Cardiac fibroblast (primary cell): ENCODE measurements around the gene PITPNB.

Source experiments
- DNase-seq, 2 donors: peaks; one replicate each; pipeline versions ENCODE4 v3.0.0 to v3.0.0-alpha.2; 2010; ENCODE audit warnings: low read depth in 2 of 2
- H3K4me3 ChIP-seq, 2 donors: replicated peaks in 1 of 2; 1 replicate in 1 of 2; 2 replicates in 1 of 2; pipeline ENCODE4 v1.5.1; 2011; ENCODE audit warnings: low read depth in 2 of 2, low read length in 2 of 2, mild to moderate bottlenecking in 2 of 2, moderate library complexity in 1 of 2
- CTCF ChIP-seq: IDR thresholded peaks from one replicate; pipeline ENCODE4 v1.5.1; 2011; ENCODE audit warnings: low read depth, mild to moderate bottlenecking, low read length, inconsistent platforms

Gene PITPNB

DNA sequence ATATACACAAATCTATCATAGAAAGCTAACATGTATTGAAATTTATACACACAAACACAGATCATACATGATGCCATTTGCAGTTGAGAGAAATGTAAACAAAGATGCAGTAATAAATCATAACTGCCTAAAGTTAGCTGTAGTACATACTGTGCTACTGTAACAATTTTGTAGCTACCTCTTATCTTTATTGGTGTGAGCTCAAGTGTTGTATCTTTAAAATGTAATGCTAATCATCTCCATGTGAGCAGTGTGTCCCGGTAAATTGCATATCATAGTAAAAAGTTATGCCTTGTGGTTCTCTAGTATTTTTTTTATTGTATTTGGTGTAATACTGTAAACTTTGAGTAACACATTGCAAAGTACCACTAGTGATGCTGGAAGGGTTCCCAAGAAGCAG, 16.8 kb upstream of the PITPNB start:
- no peak for TF ChIP-seq CTCF
- DNase-seq, result no peak
- no peak overlapping the region for H3K4me3 ChIP-seq

DNA sequence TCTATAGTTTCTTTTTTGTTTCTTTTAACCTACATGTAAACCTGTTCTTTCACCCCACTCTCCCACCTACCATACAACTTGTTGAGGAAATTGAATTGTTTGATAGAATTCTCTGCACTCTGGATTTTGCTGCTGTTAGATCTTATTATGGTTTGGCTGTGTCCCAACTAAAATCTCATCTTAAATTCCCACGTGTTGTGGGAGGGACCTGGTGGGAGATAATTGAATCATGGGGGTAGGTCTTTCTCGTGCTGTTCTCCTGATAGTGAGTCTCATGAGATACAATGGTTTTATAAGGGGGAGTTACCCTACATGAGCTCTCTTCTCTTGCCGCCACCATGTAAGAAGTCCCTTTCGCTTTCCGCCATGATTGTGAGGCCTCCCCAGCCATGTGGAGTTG, 15.0 kb upstream of the PITPNB start:
- no peak overlapping the region for H3K4me3 ChIP-seq
- no peak for TF ChIP-seq CTCF
- no peak for DNase-seq

- no peak overlapping the region for H3K4me3 ChIP-seq
- TF ChIP-seq CTCF, result no peak
- DNase-seq, result no peak
Observed at GRCh38 chr22:27933186-27933983, 14.3 kb upstream of the PITPNB start.

GRCh38 chr22:27930331-27931060, 11.4 kb upstream of the PITPNB start:
- no peak overlapping the region for H3K4me3 ChIP-seq
- no peak for TF ChIP-seq CTCF
- no peak for DNase-seq

- no peak overlapping the region for H3K4me3 ChIP-seq
- no peak for TF ChIP-seq CTCF
- DNase-seq, result no peak
Observed at GRCh38 chr22:27927608-27928007, 8.6 kb upstream of the PITPNB start.

- DNase-seq, result no peak
- no peak overlapping the region for H3K4me3 ChIP-seq
- no peak for TF ChIP-seq CTCF
Observed at GRCh38 chr22:27925331-27925730, 6.3 kb upstream of the PITPNB start.
